ENCODE results near the gene ALPI.
"Not testable (repeated sequence)": the region's sequence is repeated elsewhere in the genome, so short reads cannot be mapped to it uniquely, and the experiment has no call there.

The ALPI gene

DNA sequence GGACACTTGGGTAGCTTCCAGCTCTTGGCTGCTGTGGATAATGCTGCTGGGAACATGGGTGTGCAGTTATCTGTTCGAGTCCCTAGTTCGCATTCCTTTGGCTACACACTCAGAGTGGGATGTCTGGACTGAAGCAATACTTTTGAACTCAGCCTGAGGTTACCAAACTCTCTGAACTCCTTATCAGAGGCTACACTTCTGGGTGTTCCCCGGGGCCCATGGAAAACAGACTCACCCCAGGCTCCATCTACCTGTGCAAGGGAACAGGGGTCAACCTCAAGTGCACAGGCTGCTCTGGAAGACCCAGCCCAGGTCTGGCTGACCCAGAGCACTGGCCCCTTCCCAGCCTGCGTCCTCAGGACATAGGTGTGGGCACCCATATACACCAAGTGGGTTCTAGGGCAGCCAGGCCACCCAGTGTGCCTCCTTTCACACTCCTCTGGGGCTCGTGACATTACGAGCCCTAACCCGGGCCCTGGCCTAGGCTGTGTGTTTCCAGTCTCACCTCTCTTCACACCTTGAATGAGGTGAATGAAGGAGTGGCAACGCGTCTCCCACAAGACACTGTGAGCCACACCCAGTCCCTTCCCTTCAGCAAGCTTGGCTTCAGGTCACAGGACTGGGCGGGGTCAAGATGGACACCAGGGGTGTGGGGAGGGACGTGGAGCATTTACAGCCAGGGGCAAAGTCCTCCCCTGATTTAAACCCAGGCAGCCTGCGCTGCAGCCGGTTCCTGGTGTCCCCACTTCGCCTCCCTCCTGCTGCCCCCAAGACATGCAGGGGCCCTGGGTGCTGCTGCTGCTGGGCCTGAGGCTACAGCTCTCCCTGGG is at the start of gene ALPI:
TSS of gene ALPI (plus strand) at position 728 of the 830 bp plus-strand sequence. CDS start at position 775, 47 bp downstream.
- DNase-seq, result no peak

DNA sequence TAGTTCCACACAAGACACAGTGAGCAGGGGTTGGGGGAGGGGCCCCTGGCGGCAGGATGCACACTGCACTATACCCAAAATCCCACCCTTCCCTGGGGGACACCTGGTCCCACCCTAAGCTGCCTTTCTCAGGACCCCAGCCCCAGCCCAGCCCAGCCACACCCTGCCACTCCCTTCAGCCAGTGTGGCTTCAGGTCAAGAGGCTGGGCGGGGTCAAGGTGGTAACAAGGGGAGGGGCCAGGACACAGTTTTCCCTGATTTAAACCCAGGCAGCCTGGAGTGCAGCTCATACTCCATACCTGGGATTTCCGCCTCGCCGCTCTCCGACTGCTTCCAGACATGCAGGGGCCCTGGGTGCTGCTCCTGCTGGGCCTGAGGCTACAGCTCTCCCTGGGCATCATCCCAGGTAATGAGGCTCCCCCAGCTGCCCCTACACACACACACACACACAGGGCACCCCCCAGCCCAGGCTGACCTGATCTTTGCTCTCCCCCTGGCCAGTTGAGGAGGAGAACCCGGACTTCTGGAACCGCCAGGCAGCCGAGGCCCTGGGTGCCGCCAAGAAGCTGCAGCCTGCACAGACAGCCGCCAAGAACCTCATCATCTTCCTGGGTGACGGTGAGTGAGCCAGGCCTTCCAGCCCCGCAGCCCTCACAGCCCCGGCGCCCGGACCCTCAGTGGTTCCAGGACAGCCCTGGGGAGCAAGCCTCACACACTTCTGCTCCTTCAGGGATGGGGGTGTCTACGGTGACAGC is 49.2 kb upstream of the ALPI start, which contains the start of gene ALPG:
TSS of gene ALPG (plus strand) at position 289 of the 755 bp plus-strand sequence. CDS start at position 340, 51 bp downstream.
- DNase-seq, result no peak

DNA sequence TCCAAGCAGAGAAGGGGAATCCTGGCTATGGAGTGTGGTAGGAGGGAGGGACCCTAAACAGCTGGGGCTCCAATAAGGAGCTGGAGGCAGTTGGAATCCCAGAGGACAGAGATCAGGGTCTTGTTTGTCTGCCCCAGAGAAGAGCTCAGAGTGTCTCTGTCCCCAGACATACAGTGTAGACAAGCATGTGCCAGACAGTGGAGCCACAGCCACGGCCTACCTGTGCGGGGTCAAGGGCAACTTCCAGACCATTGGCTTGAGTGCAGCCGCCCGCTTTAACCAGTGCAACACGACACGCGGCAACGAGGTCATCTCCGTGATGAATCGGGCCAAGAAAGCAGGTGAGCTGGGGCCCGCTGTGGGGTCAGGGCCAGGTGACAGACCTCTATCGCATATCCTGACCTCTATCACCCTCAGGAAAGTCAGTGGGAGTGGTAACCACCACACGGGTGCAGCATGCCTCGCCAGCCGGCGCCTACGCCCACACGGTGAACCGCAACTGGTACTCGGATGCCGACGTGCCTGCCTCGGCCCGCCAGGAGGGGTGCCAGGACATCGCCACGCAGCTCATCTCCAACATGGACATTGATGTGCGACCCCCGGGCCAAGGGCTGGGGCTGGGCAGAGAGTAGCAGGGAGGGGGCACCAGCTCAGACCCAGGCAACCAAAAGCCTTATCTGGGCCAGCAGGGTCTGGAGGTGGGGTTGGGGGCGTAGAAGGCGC is 48.4 kb upstream of the ALPI start:
- DNase-seq, result not testable (repeated sequence)

DNA sequence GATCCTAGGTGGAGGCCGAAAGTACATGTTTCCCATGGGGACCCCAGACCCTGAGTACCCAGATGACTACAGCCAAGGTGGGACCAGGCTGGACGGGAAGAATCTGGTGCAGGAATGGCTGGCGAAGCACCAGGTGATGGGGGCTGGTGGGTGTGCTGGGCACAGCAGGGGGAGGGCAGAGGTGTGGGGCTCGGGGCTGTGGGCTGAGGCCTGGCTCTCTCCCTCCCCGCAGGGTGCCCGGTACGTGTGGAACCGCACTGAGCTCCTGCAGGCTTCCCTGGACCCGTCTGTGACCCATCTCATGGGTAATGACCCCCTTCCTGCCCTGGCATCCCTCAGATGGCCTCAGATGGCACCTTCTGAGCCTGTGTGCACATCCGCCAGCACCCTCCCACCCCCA is 47.7 kb upstream of the ALPI start:
- DNase-seq, result not testable (repeated sequence)

DNA sequence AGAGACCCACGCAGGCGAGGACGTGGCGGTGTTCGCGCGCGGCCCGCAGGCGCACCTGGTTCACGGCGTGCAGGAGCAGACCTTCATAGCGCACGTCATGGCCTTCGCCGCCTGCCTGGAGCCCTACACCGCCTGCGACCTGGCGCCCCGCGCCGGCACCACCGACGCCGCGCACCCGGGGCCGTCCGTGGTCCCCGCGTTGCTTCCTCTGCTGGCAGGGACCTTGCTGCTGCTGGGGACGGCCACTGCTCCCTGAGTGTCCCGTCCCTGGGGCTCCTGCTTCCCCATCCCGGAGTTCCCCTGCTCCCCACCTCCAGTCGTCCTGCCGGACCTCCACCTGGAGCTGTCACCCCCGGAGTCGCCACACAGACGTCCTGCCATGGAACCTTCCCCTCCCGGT is 46.3 kb upstream of the ALPI start:
- DNase-seq, result not testable (repeated sequence)

DNA sequence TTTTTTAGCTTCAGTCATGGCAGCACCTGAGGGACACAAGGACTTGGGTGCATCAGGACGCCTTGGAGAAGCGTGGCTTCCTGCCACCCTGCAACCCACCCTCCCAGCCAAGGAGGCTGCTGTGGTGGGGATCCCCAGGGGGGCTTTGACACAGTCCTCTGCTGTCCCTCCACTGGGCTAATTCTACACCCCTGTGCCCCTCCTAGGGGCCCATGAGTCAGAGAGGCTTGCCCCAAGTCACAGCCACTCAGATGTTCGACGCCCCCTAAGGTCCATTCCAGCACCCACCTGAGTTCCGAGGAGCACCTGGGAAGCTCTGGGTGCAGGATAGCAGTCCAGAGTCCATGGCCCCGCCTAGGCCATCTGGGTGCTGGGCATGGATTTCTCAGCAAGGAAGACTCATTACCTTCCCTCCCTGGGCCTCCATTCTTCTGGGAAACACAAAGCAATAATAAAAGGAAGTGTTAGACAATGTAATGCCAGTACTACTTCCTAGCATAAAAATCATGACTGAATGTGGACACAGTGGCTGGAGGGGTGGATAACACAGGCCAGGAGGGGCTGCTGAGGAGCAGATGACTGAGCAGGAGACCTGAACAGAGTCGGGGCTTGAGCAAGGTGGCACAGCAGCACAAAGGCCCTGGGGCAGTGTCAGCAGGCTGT is 45.6 kb upstream of the ALPI start:
- no peak for DNase-seq

DNA sequence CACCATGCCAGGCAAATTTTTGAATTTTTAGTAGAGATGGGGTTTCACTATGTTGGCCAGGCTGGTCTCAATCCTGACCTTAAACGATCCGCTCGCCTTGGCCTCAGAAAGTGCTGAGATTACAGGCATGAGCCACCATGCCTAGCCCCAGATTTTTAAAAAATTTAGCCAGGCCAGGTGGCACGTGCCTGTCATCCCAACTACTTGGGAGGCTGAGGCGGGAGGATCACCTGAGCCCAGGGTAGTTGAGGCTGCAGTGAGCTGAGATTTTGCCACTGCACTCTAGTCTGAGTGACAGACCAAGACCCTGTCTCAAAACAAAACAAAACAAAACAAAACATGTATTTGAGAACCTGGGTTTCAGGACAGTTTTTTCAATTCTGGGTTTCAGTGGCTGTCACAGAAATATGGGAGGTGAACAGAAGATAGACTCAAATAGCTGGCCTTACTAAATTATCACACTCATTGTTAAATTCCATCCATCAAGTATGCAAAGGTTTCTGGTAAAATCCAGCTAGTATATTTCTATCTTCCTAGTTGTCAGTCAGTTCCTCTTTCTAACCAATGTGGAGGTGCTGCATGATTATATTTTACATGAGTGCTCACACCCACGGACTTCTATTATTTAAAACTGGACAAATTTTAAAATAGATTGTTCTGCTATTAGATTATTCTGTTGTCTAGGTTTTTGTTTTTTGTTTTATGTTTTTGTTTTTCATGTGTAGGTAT is 43.9 kb upstream of the ALPI start:
- no peak for DNase-seq

DNA sequence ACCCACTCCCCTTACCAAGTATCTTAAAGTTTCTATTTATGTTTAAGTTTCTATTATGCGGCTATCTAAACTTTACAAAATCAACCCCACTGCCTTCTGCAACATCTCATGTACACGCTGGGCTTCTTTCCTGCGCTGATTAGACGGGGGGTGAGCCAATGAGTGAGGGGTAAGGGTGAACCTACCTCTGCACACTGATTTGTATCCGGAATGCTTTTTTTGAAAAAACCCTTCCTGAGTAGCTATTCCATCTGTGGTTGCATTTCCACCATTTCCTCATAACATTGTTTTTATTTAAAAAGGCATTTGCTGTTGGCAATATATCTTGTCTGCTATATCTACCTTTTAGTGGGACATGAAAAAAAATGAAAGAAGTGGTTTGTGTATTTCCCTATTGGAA is 43.0 kb upstream of the ALPI start:
- no peak for DNase-seq

DNA sequence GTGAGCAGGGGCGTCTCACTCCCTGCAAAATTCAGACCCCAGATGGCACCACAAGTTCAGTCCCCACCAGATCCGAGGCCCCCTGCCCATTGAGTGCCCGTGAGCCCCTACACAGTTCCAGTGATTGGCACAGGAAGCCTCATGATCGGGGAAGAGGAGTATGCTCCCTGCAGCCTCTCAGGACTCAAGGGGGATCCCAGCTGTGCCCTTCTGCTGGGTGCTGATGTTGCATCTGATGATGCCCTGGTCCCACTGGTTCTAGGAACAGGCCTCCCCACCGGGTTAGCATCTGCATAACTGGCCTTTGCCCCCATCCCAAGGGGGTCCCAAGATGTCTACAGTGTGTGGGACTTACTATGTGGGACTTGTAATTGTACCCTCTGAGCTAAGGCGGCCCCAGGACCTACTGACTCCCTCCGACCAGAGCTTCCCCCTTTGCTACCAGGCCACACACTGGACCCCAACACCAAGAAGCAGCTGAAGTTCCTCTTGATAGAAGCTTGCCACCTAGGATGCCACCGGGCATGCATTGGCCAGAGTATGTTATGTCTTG is 40.7 kb upstream of the ALPI start:
- no peak for DNase-seq

DNA sequence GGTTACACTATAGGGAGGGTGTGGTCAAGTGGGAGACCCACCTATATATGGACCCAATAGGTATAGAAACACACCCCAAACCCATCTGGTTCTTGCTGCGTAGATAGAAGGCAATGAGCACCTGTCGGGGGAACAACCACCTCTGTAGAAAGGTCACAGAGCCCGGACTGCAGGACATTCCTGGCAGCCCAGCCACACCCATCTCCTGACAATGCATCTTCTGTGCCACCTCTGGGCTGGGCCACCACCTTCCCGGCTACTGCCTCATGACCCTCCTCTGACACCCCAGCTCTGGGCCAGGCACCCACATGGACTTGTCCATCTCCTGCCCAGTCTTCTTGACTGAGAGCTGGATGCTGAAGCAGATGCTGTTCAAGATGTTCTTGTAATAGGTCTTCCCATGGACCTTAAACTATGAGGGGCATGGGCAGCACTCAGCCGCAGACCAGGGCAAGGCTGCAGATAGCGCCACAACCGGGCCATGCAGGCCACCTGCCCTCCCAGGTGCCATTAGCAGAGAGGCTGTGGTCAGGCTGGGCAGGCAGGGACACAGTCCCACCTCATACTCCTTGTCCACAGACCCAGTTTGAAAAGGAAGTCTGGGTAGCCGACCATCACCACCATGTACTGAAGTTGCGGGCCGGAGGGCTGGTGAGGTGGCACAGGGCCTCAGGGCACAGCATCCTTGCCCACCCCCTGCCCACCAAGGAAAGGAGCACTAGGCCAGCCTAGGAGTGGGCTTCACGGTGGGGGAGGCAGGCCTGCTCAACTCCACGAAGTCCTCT is 40.0 kb upstream of the ALPI start:
- no peak for DNase-seq

DNA sequence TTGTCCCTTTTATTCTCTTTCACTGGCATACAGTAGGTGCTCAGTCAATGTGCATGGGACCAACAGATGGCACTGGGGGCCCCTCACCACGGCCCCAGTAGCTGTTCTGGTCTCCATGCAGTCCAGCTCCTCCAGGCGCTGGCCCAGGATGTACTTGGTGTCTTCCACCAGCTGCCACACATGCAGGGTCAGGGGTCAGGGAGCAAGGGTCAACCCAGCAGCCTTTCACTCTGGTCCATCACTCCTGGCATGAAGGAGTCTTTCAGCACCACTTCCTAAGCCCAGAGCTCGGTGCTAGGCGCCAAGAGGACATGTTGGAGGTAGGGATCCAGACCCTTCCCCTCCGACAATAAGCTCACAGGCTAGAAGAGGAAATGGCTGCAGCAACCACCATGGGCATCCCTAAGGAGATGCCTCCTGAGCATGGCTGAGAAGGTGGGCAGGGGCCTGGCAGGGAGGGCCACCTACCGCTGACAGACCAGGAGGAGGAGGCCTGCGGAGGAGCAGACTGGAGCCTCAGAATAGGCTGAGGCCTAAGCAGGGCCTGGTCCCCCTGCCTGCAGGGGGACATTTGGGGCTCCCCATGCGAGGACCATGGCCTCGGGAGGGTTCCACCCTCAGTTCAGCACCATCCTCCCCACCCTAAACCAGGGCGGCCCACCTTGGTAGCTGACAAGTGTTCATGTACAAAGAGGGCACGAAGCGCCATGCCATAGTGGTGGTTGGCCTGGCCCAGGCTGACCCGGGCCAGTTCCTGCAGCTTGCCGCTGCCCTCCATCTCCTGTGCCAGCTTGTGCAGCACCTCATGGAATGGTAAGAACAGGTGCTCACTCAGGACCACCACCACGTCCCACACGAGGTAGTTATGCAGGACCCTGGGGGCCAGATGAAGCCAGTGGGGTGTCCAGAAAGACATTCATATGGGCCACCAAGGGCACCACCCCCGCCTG is 39.2 kb upstream of the ALPI start:
- no peak for DNase-seq

DNA sequence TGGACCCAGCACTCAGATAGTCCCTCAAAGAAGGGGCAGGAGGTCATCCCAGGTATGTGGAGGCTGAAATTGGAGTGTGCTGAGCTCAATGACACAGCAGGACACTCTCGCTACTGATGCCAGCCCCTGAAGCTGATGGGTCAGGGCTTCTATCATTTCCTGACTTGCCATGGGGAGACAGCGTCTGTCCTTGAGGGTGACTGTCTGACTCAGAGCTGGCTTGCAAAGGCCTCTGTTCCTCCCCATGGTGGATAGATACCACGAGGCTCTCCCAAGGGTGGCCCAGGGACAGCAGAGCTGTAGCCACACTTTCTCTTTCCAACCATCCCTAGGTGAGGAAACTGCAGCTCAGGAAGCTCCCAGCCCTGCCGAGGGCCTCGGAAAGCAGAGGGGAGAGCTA is 38.5 kb upstream of the ALPI start:
- no peak for DNase-seq

DNA sequence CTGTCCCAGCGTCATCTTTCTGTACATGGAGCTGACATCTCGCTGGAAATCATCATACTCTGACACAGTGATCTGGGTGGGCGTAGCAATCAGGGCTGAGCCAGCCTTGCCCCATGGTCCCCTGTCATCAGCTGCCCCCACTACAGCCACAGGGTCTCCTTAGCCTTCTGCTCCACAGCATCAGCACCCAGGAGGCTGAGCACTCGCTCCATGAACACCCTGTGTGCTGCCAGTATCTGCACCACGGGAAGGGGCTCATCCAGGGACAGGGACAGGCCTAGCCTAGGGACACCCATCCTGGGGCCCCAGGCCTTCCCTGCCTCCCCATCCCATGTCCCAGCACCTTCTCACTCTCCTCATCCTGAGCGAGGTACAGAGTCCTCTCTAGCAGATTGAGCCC is 37.9 kb upstream of the ALPI start:
- no peak for DNase-seq

DNA sequence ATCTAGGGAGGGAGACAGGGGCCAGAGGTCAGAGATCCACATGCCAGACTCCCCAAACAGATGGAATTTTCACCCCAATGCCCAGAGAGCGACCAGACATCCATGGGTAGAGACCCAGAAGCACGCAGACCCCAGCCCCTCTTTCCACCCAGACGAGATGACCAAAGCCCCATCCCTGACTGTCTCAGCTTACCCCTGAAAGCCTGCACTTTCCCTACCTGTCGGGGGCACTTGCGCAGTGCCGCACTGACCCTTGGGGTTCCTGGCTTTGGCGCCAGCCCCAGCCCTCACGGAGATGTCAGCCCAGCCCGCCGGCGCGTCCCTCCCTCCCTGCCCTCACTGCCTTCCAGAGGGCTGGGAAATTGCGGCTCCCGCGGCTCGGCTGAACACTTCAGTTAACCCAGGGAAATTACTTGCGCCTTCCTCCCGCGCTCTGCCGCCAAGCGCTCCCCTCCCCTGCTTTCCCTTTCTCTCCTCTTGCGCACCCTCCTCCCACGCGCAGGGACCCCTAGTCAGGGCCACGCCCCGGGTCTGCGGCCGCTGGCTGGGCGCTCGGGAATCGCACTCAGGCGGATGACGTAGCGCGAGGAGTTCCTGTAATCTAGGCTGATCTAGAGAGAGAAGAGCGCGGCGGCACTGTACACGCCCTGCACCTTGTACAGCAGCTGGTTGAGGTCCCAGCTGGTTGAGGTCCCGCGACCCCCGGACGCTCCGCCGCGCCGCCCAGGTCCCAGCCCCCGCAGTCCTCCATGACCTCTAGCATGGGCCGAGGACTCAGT is 37.3 kb upstream of the ALPI start:
- peak; percentile 77 for DNase-seq

DNA sequence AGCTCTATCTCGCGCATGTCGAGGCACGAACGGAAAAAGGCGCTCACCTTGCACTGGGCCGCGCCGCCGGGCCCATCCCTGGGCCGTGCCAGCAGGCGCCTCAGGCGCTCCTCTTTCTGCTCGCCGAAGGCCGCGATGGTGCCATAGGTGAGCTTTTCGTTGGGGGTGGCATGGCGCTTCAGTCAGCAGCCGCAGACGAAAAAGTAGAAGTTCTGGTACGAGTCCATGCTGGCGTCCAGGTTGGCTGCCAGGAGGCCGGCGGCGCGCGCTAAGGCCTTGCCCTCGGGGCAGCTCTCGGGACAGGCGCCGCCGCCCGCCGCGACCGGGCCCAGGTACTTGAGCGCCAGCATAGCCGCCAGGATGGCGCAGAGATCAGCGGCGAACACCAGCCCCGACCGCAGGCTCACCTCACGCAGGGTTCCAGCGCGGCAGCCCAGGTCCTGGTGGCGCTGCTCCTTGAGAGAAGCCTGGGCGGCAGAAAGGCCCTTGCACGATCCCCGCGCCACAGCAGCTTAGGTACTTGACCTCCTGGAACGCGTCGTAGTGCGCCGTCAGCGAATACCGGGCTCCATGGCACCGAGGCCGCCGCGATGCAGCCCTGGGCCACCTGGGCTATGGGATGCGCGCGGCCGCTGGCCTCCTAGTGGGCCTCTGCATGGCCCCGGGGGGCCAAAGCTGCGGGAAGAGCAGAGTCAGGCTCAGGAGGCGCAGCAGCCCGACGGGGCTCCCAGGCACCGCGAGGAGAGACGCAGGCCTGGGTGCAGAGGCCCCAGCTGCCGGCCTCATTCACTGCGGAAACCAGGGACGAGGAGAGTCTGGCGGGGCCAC is 36.5 kb upstream of the ALPI start:
- peak; percentile 45 for DNase-seq

DNA sequence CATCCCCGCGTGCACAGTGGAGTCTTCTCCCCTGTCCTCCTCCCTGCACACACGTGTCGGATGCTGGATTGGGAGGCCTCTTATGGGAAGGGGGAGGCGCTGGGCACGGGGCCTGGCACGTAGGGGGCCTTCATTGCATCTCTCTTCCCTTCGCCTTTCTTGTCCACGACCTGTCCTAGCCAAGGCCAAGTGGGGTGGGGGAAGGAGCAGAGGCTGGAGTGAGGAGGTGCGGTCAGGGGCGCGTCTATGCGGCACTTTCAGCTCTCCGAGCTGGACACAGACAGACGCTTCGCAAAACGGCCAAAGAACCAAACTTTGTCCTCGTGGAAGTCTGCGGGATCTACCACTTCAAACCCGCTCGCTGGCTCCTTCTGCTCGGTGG is 35.9 kb upstream of the ALPI start:
- DNase-seq, result no peak

DNA sequence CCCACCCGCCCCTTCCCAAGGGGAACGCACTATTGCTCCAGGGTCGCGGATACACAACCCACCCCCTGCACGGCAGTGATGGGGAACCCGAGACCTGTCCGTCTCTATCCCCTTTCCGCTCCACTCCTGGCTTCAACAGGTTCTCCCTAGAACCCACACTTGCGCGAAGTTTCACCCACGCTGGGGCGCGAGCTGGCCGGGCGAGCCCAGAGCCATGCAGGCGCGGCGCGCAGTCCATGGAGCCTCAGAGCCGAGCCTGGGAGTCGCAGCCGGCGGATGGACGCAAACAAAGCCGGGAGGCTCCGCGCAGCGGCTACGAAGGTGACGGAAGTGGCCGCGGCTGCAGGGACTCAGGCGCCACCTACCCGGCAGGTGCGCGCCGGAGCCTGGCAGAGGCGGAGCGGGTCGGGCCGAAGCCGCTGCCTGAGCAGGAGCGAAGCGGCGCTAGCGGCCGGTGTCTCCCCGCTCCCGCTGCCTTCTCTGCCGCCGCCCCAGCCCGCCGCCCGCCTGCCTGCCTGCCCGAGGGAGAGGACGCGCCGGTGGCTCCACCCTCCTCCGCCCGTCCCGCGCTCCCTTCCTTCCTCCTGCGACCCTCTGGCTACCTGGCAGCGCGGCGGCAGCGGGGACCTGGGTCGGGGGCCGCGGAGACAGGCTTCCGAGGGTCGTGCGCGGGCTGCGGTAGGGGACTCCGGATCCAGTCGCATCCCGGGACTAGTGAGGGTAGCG is 35.3 kb upstream of the ALPI start:
- DNase-seq, result peak; percentile 71

All from eye (tissue), 1 donor.